Measurements from ENCODE around the gene NKPD1. TPM values are rescaled to one million over a fixed set of nuclear protein-coding genes. Genes with fewer than 3 reads are reported as not detected.

The NKPD1 gene
- polyA plus RNA-seq, 2 of the 4 experiments (the other 2 are of a cell fraction): 0.12 to 0.15 TPM

DNA sequence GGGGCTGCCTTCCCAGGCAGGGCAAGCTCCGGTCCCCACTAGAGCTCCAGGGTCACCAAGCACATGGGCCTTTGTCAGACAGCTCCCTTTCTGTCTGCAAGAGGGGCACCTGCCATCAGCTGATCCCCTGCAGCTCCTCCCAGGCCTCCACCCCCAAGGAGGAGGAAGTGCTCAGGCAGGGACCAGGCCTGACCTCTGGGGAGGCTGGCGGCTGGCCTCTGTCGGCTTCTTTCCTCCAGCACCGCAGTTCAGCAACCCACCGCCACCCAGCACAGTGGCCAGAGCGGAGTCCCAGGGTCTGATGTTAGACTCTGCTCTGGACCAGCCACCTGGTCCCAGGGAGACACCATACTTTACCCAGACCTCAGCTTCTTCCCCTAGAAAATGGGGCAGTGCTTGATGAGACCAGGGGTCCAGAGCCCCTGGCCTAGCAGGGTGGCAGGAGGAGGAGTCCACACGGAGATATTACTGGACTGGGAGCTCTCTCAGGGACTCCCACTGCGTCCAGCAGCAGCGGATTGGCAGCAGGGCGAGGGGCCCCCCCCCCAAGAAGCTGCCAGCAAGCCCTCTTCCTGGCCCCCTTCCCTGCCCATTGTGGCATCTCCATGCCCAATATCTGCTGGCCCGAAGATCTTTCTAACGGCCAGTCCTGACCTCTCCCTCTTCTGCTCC, 24.1 kb downstream of the NKPD1 start:
- CTCF ChIA-PET: interaction anchor here (0.6 to 6.0 kb wide), 11 partner anchors 8 to 535 kb away, joined by 3 to 51 read pairs (median 5); partner anchors contain the start of gene PPP1R37
- FAIRE-seq: no peak
- H3K27ac ChIP-seq: peak overlapping the region; percentile 29 to 74; a peak in 3 of 6 replicates

GRCh38 chr19:45135176-45135885, 25.5 kb downstream of the NKPD1 start:
- H3K27ac ChIP-seq: no peak overlapping the region; a peak in 1 of 6 replicates
- H3K4me2 ChIP-seq: no peak overlapping the region
- CTCF ChIA-PET: interaction anchor here (0.7 to 6.0 kb wide), 8 partner anchors 9 to 76 kb away, joined by 3 to 51 read pairs (median 6); partner anchors contain the start of gene PPP1R37
- no peaks in the 10 kb centered on the region for H3K9me3 ChIP-seq
- no peak overlapping the region for H3K4me3 ChIP-seq
- DNase-seq (ENCODE audit: low read depth in 1 of 2, low spot score in 1 of 2) (no peak), FAIRE-seq (no peak), ATAC-seq (no peak)
- WGBS (ENCODE audit: missing lambda C conversion rate): 95% methylated on average over 21 of the region's 21 CpGs
- POLR2A ChIA-PET: no interaction called here
- peaks cover 7% of the 10 kb centered on the region for H3K4me1 ChIP-seq
- no peak for TF ChIP-seq SREBF2 (IDR thresholded peaks at IDR 0.05)
- TF ChIP-seq JUNB (IDR thresholded peaks at IDR 0.05): no peak
- no peak for TF ChIP-seq RFX5 (IDR thresholded peaks at IDR 0.05)
- no peak for TF ChIP-seq PHF8 (IDR thresholded peaks at IDR 0.05; ENCODE audit: borderline replicate concordance, low read depth)
- no peak for TF ChIP-seq NFE2L2 (conservative IDR thresholded peaks at IDR 0.05; ENCODE audit: low read length)
- TF ChIP-seq RNF2 (IDR thresholded peaks at IDR 0.05; ENCODE audit: borderline replicate concordance, low read depth): no peak
- TF ChIP-seq HMGXB4 (CRISPR knock-in tag; IDR thresholded peaks at IDR 0.05; ENCODE audit: borderline replicate concordance): no peak
- TF ChIP-seq RARB (CRISPR knock-in tag; IDR thresholded peaks at IDR 0.05): no peak
- no peak for TF ChIP-seq NPAS2 (CRISPR knock-in tag; IDR thresholded peaks at IDR 0.05; ENCODE audit: borderline replicate concordance)
- no peak for TF ChIP-seq KDM1A (IDR thresholded peaks at IDR 0.05; ENCODE audit: low read depth)
- no peak for TF ChIP-seq FOSB (CRISPR knock-in tag; IDR thresholded peaks at IDR 0.05)
- no peak for TF ChIP-seq ZSCAN20 (CRISPR knock-in tag; IDR thresholded peaks at IDR 0.05)
- no peak for TF ChIP-seq TP53 (CRISPR knock-in tag; IDR thresholded peaks at IDR 0.05)
- no peak for TF ChIP-seq EHMT2 (IDR thresholded peaks at IDR 0.05; ENCODE audit: low read depth)
- no peak for TF ChIP-seq BCL3 (IDR thresholded peaks at IDR 0.05)
- TF ChIP-seq ZNF302 (CRISPR knock-in tag; IDR thresholded peaks at IDR 0.05): no peak
- no peak for TF ChIP-seq CBX8 (IDR thresholded peaks at IDR 0.05)
- TF ChIP-seq ZC3H11A (IDR thresholded peaks at IDR 0.05): no peak
- TF ChIP-seq POLR2A (IDR thresholded peaks at IDR 0.05; ENCODE audit: low read length): no peak

More for the DNA sequence above, 24.1 kb downstream of the NKPD1 start:
- Histone ChIP-seq H3K9me3 (no peaks in the 10 kb centered on the region), H3K4me1 (no peaks in the 10 kb centered on the region), H3K4me3 (no peak overlapping the region), H3K4me2 (no peak overlapping the region)
- POLR2A ChIA-PET: no interaction called here
- TF ChIP-seq EHF (CRISPR knock-in tag; IDR thresholded peaks at IDR 0.05): no peak
- no peak for TF ChIP-seq ZSCAN20 (CRISPR knock-in tag; IDR thresholded peaks at IDR 0.05)
- no peak for DNase-seq (ENCODE audit: low read depth in 1 of 2, low spot score in 1 of 2)
- WGBS (ENCODE audit: missing lambda C conversion rate): 87% methylated on average over 10 of the region's 12 CpGs
- no peak for ATAC-seq

- peaks cover 10% of the 10 kb centered on the region for H3K4me1 ChIP-seq
- CTCF ChIA-PET: interaction anchor here (1.0 to 6.0 kb wide), 4 partner anchors 8 to 42 kb away, joined by 3 to 51 read pairs (median 4); no protein-coding TSS in a partner anchor
- H3K4me2 ChIP-seq: no peak overlapping the region
- FAIRE-seq: no peak
- WGBS (ENCODE audit: missing lambda C conversion rate): 94% methylated on average over 8 of the region's 8 CpGs
- POLR2A ChIA-PET: no interaction called here
- H3K27ac ChIP-seq: no peak overlapping the region
- DNase-seq (ENCODE audit: low read depth in 1 of 2, low spot score in 1 of 2): no peak
- TF ChIP-seq HOXB5 (CRISPR knock-in tag; IDR thresholded peaks at IDR 0.05) (no peak), USF2 (IDR thresholded peaks at IDR 0.05) (peak; percentile 48; the same call in 1 of the 2 replicates)
- no peak overlapping the region for H3K4me3 ChIP-seq
- no peaks in the 10 kb centered on the region for H3K9me3 ChIP-seq
- ATAC-seq: no peak
Measured at GRCh38 chr19:45133661-45134060, 27.1 kb downstream of the NKPD1 start.
